GM12892 (cell line): Measurements from ENCODE around the gene TBC1D2B.

Experiments used
- POLR2A ChIP-seq: IDR thresholded peaks from 2 replicates; pipeline ENCODE4 v1.6.1; 2011; ENCODE audit warnings: low read depth, low read length, control low read depth
- POLR2AphosphoS5 ChIP-seq: IDR thresholded peaks from 2 replicates; pipeline ENCODE4 v1.6.1; 2011; ENCODE audit warnings: low read depth, low read length, control low read depth

- TF ChIP-seq POLR2AphosphoS5, result no peak
- TF ChIP-seq POLR2A, result no peak
Measured at GRCh38 chr15:78070049-78070700, 7.3 kb downstream of the TBC1D2B start.
